Common myeloid progenitor, CD34-positive (primary cell): ENCODE data around the gene NAA25.
"Not testable (repeated sequence)": the region's sequence is repeated elsewhere in the genome, so short reads cannot be mapped to it uniquely, and the experiment has no call there.

Source experiments
- CTCF ChIA-PET: fragments of 350-600 bp; sonication (Branson Sonifier 250); formaldehyde crosslinking; loops from one replicate; lab custom pipeline; 2021; ENCODE audit warnings: antibody characterized with exemption; lab: Charles Lee
- POLR2A ChIA-PET: fragments of 350-600 bp; sonication (Branson Sonifier 250); formaldehyde crosslinking; loops from one replicate; lab custom pipeline; 2021; ENCODE audit warnings: antibody characterized with exemption; lab: Charles Lee
- DNase-seq, 3 donors: peaks; one replicate each; pipeline versions ENCODE4 v3.0.0 to v3.0.0-alpha.2; 2013
- H3K27ac ChIP-seq, 2 experiments: 1 replicate in 1 of 2; 2 replicates in 1 of 2; pipeline ENCODE4 v1.7.0; 2013; ENCODE audit warnings: inconsistent platforms in 2 of 2, low read length in 2 of 2, mild to moderate bottlenecking in 2 of 2, low read depth in 1 of 2, moderate library complexity in 1 of 2; ENCODE audit not compliant: severe bottlenecking in 2 of 2, insufficient read depth in 1 of 2, poor library complexity in 1 of 2
- H3K27me3 ChIP-seq, 5 experiments: replicated peaks in 2 of 5; 1 replicate in 3 of 5; 2 replicates in 2 of 5; pipeline versions ENCODE4 v1.6.1 to v1.7.0; 2013; ENCODE audit warnings: low read length in 4 of 5, mild to moderate bottlenecking in 2 of 5, moderate library complexity in 2 of 5, inconsistent platforms in 1 of 5; ENCODE audit not compliant: insufficient read depth in 5 of 5, control insufficient read depth in 4 of 5
- H3K36me3 ChIP-seq, 4 experiments: 1 replicate in 2 of 4; 2 replicates in 2 of 4; pipeline versions ENCODE4 v1.6.1 to v1.7.0; 2013; ENCODE audit warnings: low read length in 3 of 4, control low read depth in 1 of 4, mild to moderate bottlenecking in 1 of 4; ENCODE audit not compliant: control insufficient read depth in 4 of 4, insufficient read depth in 4 of 4
- H3K4me1 ChIP-seq, 4 experiments: 1 replicate in 3 of 4; 2 replicates in 1 of 4; pipeline versions ENCODE4 v1.6.1 to v1.7.1; 2013; ENCODE audit warnings: low read length in 3 of 4, mild to moderate bottlenecking in 3 of 4, control low read depth in 1 of 4, inconsistent platforms in 1 of 4, moderate library complexity in 1 of 4; ENCODE audit not compliant: control insufficient read depth in 4 of 4, insufficient read depth in 4 of 4; ENCODE audit errors: control extremely low read depth in 1 of 4
- H3K4me3 ChIP-seq, 7 experiments: 1 replicate in 4 of 7; 2 replicates in 3 of 7; pipeline versions ENCODE4 v1.5.1 to v1.7.0; 2013; ENCODE audit warnings: mild to moderate bottlenecking in 7 of 7, low read length in 6 of 7, moderate library complexity in 6 of 7, inconsistent platforms in 2 of 7, low read depth in 2 of 7, control low read depth in 1 of 7; ENCODE audit not compliant: insufficient read depth in 4 of 7, control insufficient read depth in 1 of 7; ENCODE audit errors: extremely low read depth in 1 of 7
- H3K9me3 ChIP-seq, 5 experiments: 1 replicate in 4 of 5; 2 replicates in 1 of 5; pipeline versions ENCODE4 v1.6.1 to v1.7.1; 2013; ENCODE audit warnings: low read length in 4 of 5, mild to moderate bottlenecking in 2 of 5, inconsistent platforms in 1 of 5, low read depth in 1 of 5, moderate library complexity in 1 of 5; ENCODE audit not compliant: control insufficient read depth in 4 of 5, insufficient read depth in 2 of 5; ENCODE audit errors: control extremely low read depth in 1 of 5
- WGBS: methylation state at CpG from one replicate; pipeline ENCODE4 v1.1.5; 2013; ENCODE audit not compliant: insufficient coverage; 5-methylcytosine and 5-hydroxymethylcytosine counted together

NAA25 gene

DNA sequence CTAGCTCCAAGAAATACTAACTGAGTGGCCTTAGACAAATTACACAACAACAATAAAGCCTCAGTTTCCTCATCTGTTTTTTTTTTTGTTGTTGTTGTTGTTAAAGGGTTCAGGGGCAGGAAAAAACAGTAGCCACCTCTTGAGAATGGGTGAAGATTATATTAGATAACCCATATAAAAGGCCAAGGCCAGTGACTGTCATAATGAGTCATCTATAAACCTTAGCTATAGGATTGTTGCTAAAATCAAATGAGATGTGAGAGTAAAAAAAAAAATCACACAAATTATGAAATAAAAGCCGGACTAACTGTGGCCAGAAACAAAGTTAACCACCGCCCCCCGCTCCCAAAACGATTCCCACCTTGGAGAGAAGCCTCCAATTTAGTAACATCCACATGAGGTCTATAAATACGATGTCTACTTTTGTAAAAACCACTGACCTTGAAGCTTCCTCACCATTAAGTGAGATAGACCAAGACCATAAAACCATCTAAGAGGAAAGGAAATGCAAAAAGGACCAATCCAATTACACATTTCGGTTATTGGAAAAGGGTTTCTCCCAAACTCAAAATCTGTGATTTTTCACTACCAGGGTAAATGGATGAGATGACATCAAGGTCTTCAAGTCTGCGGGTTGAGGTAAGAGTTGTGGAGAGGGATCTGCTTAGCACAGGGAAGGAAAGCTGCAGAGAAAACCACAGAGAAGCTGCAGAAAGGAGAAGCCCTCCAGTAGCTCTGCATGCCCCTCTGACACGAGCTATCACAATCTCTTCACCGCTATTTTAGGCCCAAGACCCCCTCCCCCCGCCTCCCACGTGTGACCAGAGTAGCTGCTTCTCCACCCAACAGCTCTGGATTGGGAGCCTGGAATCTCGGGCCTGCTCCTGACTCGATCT is 1.0 kb downstream of the NAA25 start:
- H3K4me3 ChIP-seq, result peak overlapping the region; percentile 81 to 100 (median 90)
- H3K36me3 ChIP-seq, result peaks cover 2 to 23% (median 10%) of the 10 kb centered on the region in 4 experiments
- WGBS, result 27% methylated on average over 12 of the region's 13 CpGs
- no peaks in the 10 kb centered on the region for H3K27me3 ChIP-seq
- peak; percentile 50 to 90 (median 90) for DNase-seq
- no peaks in the 10 kb centered on the region for H3K9me3 ChIP-seq
- CTCF ChIA-PET, result interaction anchor here (0.6 to 3.3 kb wide), 8 partner anchors 9 to 218 kb away, joined by 3 to 18 read pairs (median 4); no protein-coding TSS in a partner anchor
- POLR2A ChIA-PET, result interaction anchor here (0.5 to 0.7 kb wide), 3 partner anchors 10 to 23 kb away, joined by 3 read pairs; no protein-coding TSS in a partner anchor
- peaks cover 9 to 36% (median 26%) of the 10 kb centered on the region in 4 experiments for H3K4me1 ChIP-seq
- peak overlapping the region; percentile 77 to 95 for H3K27ac ChIP-seq

DNA sequence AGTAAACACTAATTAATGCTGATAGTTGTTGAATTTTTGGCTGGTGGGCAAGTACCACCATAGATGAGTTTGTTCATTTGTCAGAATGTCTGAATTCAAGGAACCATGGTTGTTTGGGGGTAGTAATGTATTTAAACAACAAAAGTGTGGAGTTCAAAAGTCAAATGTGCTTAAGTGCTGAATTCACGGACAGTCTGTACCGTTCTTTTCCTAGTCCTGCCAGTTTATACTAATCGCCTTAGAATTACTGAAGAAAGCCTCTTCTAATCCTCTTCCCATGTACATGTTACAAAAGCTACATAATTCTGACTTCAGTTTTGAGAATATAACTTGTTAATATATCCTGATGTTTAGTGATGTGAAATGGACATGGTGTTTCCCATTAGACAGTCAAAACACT is 2.7 kb downstream of the NAA25 start:
- H3K9me3 ChIP-seq, result no peaks in the 10 kb centered on the region
- H3K4me1 ChIP-seq, result peaks cover 9 to 36% (median 26%) of the 10 kb centered on the region in 4 experiments
- ChIA-PET POLR2A (no interaction called here), CTCF (interaction anchor here (0.9 to 3.3 kb wide), 4 partner anchors 8 to 29 kb away, joined by 3 to 18 read pairs (median 6); no protein-coding TSS in a partner anchor)
- DNase-seq, result no peak
- H3K27ac ChIP-seq, result peak overlapping the region in 1 of 2 experiments; percentile 9
- no CpG with 5 or more reads among the region's 3 CpGs for WGBS
- H3K4me3 ChIP-seq, result no peak overlapping the region
- H3K36me3 ChIP-seq, result peaks cover 4 to 27% (median 15%) of the 10 kb centered on the region in 4 experiments
- no peaks in the 10 kb centered on the region for H3K27me3 ChIP-seq

DNA sequence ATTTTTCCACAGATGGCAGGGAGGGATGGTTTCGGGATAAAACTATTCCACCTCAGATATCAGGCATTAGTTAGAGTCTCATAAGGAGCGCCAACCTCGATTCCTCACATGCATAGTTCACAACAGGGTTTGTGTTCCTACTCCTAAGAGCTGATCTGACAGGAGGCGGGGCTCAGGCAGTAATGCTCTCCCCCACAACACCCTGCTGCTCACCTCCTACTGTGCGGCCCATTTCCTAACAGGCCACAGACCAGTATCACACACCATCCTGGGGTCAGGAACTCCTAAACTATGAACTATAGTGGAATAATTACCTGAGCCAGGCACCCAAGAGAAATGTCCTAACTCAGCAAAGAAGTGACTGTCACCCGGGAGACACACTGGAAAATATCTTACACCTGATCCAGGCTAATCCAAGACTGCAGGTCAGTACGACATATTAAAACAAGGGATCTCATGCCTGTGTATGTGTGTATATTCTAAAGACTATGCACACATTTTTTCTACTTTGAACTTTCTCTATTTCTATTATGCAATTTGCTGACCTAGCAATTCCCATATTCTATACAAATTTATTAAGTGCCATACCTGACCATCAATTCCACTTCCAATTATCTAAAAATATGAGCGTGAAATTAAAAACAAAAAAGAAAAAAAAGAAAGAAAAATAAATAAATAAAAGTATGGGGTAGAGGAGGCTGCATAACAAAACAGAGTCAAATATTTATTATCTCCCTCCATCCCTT is 4.7 kb downstream of the NAA25 start:
- ChIA-PET POLR2A (no interaction called here), CTCF (no interaction called here)
- peaks cover 9 to 36% (median 24%) of the 10 kb centered on the region in 4 experiments for H3K36me3 ChIP-seq
- no peaks in the 10 kb centered on the region for H3K9me3 ChIP-seq
- no peak overlapping the region for H3K27ac ChIP-seq
- WGBS, result 100% methylated on average over 5 of the region's 8 CpGs
- peaks cover 9 to 30% (median 24%) of the 10 kb centered on the region in 4 experiments for H3K4me1 ChIP-seq
- DNase-seq, result no peak
- no peak overlapping the region for H3K4me3 ChIP-seq
- no peaks in the 10 kb centered on the region for H3K27me3 ChIP-seq

DNA sequence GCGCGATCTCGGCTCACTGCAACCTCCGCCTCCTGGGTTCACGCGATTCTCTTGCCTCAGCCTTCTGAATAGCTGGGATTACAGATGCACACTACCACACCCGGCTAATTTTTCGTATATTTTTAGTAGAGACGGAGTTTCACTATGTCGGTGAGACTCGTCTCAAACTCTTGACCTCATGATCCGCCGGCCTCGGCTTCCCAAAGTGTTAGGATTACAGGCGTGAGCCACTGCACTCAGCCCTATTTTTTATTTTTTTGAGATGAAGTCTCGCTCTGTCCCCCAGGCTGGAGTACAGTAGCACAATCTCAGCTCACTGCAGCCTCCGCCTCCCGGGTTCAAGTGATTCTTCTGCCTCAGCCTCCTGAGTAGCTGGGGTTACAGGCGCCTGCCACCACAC is 5.8 kb downstream of the NAA25 start:
- H3K27ac ChIP-seq, CTCF ChIA-PET, DNase-seq, H3K9me3 ChIP-seq, H3K27me3 ChIP-seq, H3K4me3 ChIP-seq, POLR2A ChIA-PET: not testable (repeated sequence)
- Histone ChIP-seq H3K4me1 (peaks cover 7 to 21% (median 16%) of the 10 kb centered on the region in 4 experiments), H3K36me3 (peaks cover 11 to 44% (median 31%) of the 10 kb centered on the region in 4 experiments)
- WGBS, result 96% methylated on average over 17 of the region's 19 CpGs

DNA sequence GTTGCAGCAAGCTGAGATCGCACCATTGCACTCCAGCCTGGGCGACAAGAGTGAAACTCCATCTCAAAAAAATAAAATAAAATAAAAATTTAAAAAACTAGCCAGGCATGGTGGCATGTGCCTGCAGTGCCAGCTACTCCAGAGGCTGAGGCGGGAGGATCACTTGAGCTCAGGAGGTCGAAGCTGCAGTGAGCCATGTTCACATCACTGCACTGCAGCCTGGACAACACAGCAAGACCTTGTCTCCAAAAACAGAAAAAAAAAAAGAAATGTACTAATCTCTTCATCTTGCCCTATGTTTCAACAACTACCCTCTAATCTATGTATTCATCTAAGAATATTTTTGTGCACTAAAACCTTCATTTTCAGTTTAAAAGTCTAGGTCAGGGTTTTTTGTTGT is 6.5 kb downstream of the NAA25 start:
- ChIA-PET POLR2A (no interaction called here), CTCF (interaction anchor here (0.8 to 1.1 kb wide), 2 partner anchors 154 to 169 kb away, joined by 3 to 4 read pairs; no protein-coding TSS in a partner anchor)
- WGBS, result 100% methylated on average over 4 of the region's 4 CpGs
- no peak overlapping the region for H3K27ac ChIP-seq
- H3K9me3 ChIP-seq, result no peaks in the 10 kb centered on the region
- H3K27me3 ChIP-seq, result no peaks in the 10 kb centered on the region
- H3K4me3 ChIP-seq, result no peak overlapping the region
- H3K4me1 ChIP-seq, result peaks cover 1 to 15% (median 10%) of the 10 kb centered on the region in 4 experiments
- DNase-seq, result no peak
- peaks cover 11 to 44% (median 32%) of the 10 kb centered on the region in 4 experiments for H3K36me3 ChIP-seq

DNA sequence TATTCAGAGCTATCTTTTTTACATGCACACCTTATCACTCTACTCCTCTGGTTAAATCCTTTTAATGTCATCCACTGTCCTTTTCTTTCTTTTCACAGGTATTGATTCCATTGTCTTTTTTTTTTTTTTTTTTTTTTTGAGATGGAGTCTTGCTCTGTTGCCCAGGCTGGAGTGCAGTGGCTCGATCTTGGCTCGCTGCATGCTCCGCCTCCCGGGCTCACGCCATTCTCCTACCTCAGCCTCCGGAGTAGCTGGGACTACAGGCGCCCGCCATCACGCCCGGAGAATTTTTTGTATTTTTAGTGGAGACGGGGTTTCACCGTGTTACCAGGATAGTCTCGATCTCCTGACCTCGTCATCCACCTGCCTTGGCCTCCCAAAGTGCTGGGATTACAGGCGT is 8.1 kb downstream of the NAA25 start:
- 98% methylated on average over 12 of the region's 15 CpGs for WGBS
- H3K36me3 ChIP-seq, result peaks cover 8 to 38% (median 30%) of the 10 kb centered on the region in 4 experiments
- peaks cover 0 to 15% (median 6%) of the 10 kb centered on the region in 4 experiments for H3K4me1 ChIP-seq
- H3K4me3 ChIP-seq, H3K27ac ChIP-seq, POLR2A ChIA-PET, H3K27me3 ChIP-seq, H3K9me3 ChIP-seq, DNase-seq: not testable (repeated sequence)
- CTCF ChIA-PET, result interaction anchor here (0.8 kb wide), 1 partner anchor 314 kb away, joined by 3 read pairs; no protein-coding TSS in a partner anchor
